ENCODE measurements around the gene BAX.

Gene BAX

DNA sequence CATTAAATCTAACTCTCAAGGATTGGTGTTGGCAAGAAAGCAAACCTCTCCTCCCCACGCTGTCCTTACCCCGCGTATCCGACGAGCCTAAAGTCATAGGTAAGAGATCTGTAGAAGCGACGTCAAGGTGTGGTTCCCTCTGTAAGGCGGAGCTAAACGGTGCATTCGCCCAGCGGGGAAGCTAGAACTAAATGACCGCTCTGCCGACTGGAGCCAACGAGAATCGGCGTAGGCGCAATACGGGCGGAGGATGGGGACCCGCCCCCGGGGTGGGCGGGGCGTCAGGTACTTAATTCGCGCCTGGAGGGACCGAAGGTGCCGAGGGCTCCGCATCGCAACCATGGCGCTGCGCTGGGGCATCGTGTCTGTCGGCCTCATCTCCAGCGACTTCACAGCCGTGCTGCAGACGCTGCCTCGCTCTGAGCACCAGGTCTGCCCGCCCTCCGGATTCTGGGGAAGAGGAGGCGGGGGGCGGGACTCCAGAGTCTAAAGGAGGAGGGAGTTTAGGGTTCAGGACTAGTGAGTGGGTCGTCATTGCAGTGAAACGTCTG lies 21.2 kb upstream of the BAX start, which contains the start of gene DHDH:
DHDH (plus strand) TSS at position 318 of the 551 bp plus-strand sequence; CDS start at position 341, 23 bp downstream.
- peak; percentile 11 to 79 for DNase-seq

DNA sequence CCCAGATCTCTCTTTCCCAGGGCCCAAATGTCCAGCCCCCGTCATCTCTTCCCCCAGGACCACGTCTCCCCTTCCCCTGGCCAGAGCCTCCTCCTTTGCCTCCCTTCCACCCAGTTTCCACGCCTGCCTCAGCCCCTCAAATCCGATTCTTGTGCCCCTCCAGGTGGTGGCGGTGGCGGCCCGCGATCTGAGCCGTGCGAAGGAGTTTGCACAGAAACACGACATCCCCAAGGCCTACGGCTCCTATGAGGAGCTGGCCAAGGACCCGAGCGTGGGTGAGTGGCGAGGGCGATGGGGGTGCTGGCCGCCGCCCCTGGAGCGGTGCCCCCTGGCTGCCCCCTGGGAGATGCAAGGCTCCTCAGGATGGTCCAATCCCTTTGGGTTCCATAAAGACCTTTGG lies 19.8 kb upstream of the BAX start:
- no peak for DNase-seq

DNA sequence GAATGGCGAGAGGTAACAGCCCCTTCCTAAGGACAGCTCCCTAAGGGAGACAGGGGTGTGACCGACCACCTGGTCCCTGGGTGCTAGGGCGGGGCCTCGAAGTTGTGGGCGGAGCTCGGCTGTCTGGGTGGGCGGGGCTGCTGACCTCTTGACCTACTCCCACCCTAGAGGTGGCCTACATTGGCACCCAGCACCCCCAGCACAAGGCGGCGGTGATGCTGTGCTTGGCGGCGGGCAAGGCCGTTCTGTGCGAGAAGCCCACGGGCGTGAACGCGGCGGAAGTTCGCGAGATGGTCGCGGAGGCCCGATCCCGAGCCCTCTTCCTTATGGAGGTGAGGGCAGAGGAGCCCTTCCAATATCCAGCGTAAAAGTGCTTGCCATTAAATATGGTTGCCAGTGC lies 18.8 kb upstream of the BAX start:
- DNase-seq = no peak

GRCh38 chr19:48938256-48938655 lies 16.4 kb upstream of the BAX start:
- no peak for DNase-seq

- DNase-seq = no peak
Measured at GRCh38 chr19:48940902-48941301, 13.8 kb upstream of the BAX start.

GRCh38 chr19:48943081-48943480 lies 11.6 kb upstream of the BAX start:
- no peak for DNase-seq

DNA sequence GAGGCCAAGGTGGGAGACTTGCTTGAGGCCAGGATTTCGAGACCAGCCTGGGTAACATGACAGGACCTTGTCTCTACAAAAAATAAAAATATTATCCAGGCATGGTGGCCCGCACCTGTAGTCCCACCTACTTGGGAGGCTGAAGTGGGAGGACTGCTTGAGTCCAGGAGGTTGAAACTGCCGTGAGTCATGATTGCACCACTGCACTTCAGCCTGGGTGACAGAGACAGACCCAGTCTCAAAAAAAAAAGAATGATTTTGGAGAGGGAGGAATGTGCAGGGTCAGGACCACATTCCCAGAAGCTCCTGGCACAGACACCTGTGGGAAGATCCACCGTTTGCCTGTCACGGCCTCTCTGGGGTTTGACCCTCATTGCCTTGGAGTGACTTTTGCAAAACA lies 9.3 kb upstream of the BAX start:
- DNase-seq = no peak

- DNase-seq = no peak
Measured at GRCh38 chr19:48945817-48946216, 8.9 kb upstream of the BAX start.

DNA sequence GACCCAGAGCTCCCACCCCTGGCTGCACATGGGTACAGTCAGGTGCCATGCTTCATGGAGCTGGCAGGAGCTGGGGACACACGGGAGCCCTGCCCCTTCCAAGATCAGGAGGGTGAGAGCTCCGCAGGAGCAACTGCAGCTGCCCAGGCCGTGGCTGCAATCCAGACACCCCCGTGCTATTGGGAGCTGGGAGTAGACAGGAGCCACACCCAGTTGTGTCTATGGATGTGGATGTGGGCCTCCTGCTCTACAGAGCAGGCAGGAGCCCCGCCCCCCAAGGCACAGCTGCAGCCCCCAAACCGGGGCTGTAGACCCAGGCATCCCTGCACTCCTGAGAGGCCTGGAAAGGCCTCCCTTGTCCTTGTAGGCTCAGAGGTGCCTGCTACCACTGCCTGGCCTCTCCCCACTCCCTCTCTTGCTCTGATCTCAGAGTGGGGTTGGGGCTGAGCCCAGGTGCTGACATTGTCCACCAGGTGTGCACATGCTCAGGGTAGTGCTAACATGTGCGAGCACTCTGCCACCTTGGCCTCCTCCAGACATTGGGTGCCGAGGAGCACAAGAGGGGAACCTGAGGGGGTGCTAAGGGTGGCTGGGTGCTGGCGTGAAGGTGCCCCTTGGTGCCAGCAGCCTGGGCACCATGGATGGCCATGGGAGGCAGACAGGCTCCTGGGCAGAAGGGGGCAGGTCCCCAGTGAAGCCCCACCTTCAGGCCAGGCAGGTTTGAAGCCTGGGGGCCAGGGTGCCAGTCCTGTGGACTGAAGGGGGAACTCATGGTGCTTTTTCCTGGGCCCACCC lies 8.0 kb upstream of the BAX start:
- no peak for DNase-seq

DNA sequence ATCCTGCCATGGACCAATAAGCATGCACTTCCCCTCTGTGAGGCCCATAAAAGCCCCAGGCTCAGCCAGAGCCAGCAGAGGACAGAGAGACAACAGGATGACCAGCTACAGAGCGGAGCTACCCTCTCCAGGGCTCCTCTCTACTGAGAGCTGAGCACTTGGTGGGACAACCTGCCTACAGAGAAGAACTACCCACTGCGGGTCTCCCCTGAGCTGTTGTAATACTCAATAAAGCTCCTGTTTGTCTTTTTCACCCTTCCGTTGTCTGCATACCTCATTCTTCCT lies 7.5 kb upstream of the BAX start:
- no peak for DNase-seq

DNA sequence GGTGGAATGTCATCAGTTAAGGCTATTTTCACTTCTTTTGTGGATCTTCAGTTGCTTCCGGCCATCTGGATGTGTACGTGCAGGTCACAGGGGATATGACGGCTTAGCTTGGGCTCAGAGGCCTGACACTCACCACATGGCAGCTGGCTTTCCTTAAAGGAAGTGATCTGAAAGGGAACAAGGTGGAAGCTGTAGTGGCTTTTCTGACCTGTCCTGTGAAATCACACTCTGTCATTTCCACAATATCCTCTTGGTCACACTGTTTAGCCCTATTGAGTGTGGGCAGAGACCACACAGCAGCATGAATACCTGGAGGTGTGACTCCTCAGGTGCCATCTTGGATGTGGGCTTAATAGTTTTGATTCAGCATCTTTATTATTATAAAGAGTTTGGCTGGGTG lies 4.5 kb upstream of the BAX start:
- DNase-seq = no peak

- no peak for DNase-seq
Measured at GRCh38 chr19:48950830-48951519, 3.7 kb upstream of the BAX start.

DNA sequence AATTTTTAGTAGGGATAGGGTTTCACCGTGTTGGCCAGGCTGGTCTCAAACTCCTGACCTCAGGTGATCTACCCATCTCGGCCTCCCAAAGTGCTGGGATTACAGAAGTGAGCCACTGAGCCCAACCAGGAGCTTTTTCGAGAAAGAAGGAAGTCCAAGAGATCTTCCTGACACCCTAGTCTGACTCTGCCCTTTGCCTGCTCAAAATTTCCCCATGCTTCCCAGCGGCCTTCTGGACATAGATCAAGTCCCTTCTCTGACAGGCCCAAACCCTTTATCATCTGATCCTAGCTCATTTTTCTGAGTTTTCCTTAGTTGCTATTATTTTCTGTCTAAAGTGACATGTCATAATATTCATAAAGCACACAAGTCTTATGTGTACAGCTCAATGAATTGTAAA lies 1.5 kb upstream of the BAX start:
- no peak for DNase-seq

GRCh38 chr19:48953990-48954594 lies 583 bp upstream of the BAX start:
- no peak for DNase-seq

DNA sequence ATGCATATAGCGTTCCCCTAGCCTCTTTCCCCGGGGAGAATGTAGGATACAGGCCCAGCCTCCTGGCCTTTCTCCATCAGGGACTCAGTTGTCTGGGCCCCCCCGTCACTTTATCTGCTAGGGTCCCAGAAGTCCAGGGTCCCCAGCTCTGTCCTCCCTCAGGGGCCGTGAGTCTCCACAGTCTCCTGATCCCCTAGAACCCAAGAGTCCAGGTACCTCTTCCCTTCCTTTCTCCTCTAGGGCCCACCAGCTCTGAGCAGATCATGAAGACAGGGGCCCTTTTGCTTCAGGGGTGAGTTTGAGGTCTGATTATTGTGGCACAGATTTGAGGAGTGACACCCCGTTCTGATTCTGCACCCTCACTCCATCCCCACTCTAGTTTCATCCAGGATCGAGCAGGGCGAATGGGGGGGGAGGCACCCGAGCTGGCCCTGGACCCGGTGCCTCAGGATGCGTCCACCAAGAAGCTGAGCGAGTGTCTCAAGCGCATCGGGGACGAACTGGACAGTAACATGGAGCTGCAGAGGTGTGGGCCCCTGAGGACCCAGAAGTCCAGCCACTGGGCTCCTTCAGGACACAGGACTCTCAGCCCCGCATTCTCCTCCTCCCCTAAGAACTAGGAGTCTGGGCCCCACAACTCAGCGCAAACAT lies 758 bp downstream of the BAX start:
- DNase-seq = no peak

DNA sequence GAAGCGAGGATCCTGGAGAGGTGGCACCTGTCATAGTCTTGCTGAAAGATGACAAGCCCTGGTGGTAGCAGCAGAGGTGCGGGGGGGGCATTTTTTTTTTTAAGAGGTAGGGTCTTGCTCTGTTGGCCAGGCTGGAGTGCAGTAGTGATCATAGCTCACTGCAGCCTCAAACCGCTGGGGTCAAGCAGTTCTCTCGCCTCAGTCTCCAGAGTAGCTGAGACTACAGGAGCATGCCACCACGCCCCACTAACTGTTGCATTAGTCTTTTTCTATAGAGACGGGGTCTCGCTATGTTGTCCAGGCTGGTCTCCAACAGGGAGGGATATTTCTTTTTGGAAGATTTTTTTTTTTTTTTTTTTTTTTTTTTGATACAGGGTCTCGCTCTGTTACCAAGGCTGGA lies 3.3 kb downstream of the BAX start:
- no peak for DNase-seq

GRCh38 chr19:48959341-48960239 lies 4.9 kb downstream of the BAX start:
- no peak for DNase-seq

DNA sequence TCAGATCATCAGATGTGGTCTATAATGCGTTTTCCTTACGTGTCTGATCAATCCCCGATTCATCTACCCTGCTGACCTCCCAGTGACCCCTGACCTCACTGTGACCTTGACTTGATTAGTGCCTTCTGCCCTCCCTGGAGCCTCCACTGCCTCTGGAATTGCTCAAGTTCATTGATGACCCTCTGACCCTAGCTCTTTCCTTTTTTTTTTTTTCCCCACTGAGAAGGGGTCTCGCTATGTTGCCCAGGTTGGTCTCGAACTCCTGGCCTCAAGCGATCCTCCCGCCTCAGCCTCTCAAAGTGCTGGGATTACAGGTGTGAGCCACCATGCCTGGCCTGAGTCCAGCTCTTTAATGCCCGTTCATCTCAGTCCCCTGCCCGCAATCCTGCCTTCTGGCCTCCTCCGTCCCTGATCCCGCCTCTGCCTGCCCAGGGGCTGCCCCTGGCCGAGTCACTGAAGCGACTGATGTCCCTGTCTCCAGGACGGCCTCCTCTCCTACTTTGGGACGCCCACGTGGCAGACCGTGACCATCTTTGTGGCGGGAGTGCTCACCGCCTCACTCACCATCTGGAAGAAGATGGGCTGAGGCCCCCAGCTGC lies 6.5 kb downstream of the BAX start:
- DNase-seq = no peak

GRCh38 chr19:48961673-48962028 lies 7.0 kb downstream of the BAX start:
- DNase-seq = no peak

DNA sequence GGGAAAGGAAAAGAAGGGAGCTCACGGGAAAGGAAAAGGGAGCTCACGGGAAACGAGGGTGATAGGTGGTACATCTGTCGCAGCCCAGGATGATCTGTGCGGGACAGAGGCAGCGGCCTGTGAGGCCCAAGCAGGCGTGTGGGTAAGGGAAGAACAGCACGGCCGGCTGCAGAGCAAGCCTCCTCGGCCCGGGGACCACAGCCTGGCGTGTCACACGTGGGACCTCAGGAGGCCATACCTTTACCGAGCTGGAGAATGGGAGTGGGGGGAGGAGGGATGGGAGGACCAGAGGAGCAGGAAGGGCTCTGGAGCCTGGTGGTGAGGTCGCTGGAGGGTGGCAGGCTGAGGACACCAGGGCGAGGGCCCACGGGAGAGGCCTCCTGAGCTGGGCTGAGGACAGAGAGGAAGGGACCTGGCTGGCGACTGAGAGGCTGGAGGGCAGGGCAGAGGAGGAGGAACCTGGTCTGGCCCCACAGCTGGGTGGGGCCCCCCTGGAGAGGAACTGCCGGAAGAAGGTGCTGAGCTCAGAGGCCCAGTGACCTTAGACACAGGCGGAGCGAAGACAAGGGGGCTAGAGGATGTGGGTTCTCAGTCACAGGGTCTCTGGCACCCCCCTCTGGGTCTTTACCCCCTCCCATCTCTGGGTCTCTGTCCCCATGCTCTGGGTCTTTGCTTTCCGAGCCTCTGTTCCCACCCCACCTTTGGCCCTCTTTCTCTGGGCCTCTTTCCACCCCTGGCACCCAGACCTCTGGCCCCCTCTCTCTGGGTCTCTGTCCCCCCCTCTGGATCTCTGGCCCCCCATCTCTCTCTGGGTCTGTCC lies 7.6 kb downstream of the BAX start:
- DNase-seq = no peak

GRCh38 chr19:48962849-48963165 lies 8.1 kb downstream of the BAX start:
- DNase-seq = no peak

All from NCI-H446 (cell line).